Psoas muscle (tissue), 8 donors: ENCODE results near the gene RFESD. TPM values are rescaled to one million over a fixed set of nuclear protein-coding genes. Genes with fewer than 3 reads are reported as not detected.

Source experiments
- ATAC-seq, 4 donors: fragments of 200-7000 bp; cut with Tn5 transposase; one replicate each; pipeline ENCODE4 v1.9.1; 2020; ENCODE audit warnings: moderate library complexity in 3 of 4, mild to moderate bottlenecking in 2 of 4
- DNase-seq, 2 donors: peaks; one replicate each; pipeline ENCODE4 v3.0.0-alpha.2; 2020
- H3K27ac ChIP-seq: fragments of 200-600 bp; one replicate; pipeline ENCODE4 v1.8.0; 2022
- H3K27me3 ChIP-seq, 3 donors: fragments of 200-600 bp in 1 of 3; one replicate each; pipeline versions ENCODE4 v1.6.1 to v1.8.0; 2013 to 2022; ENCODE audit warnings: low read length in 2 of 3, mild to moderate bottlenecking in 2 of 3, moderate library complexity in 1 of 3; ENCODE audit not compliant: insufficient read depth in 3 of 3
- H3K36me3 ChIP-seq, 2 donors: fragments of 200-600 bp in 1 of 2; one replicate each; pipeline versions ENCODE4 v1.6.1 to v1.8.0; 2013 to 2022; ENCODE audit warnings: low read depth in 1 of 2, mild to moderate bottlenecking in 1 of 2, moderate library complexity in 1 of 2; ENCODE audit not compliant: insufficient read depth in 1 of 2
- H3K4me1 ChIP-seq: fragments of 200-600 bp; one replicate; pipeline ENCODE4 v1.8.0; 2022
- H3K4me3 ChIP-seq: fragments of 200-600 bp; one replicate; pipeline ENCODE4 v1.8.0; 2022; ENCODE audit warnings: mild to moderate bottlenecking
- H3K9me3 ChIP-seq: fragments of 200-600 bp; one replicate; pipeline ENCODE4 v1.8.0; 2022
- CTCF ChIP-seq: fragments of 200-600 bp; IDR thresholded peaks from one replicate; pipeline ENCODE4 v1.8.0; 2022; ENCODE audit warnings: antibody characterized with exemption
- whole genome bisulfite sequencing, 3 donors: extraction: QIAGEN DNeasy Blood & Tissue Kit; methylation state at CpG; one replicate each; pipeline versions ENCODE4 v1.1.6 to v1.1.7; 2013; 5-methylcytosine and 5-hydroxymethylcytosine counted together
- intact Hi-C, 2 donors: fragments of 100-400 bp; cut with DNase I; formaldehyde crosslinking; loops; one replicate each; pipeline versions ENCODE4 v1.11.0 to v1.14.2; 2022
- polyA plus RNA-seq, 3 donors: library from polyadenylated mRNA; stranded (reverse); fragments of 200-250 nt; gene quantifications; one replicate each; pipeline ENCODE4 v1.2.3, GENCODE V29; 2013
- total RNA-seq, 4 donors: library from RNA; stranded (reverse); fragmentation: NEBNext Ultra II Directional in 2 of 4; extraction: Animal tissue kit (Norgen Biotek cat#: 25700) in 2 of 4; gene quantifications; one replicate each; pipeline versions ENCODE4 v1.2.1 to v1.2.4, GENCODE V29; 2021 to 2023
- donor health status: healthy with polysubstance abuse.
- donor health status: DM: no; HTN: no; CAD: no; lungs with moderate emphysema.
- donor health status: Bipolar disorder and iron deficiency.
- donor health status: healthy.
- donor health status: DM: yes; HTN: yes; CAD: no.
- donor health status: DM: no; HTN: no; CAD: no.
- donor health status: DM: no; HTN: no; CAD: no.
- donor health status: DM: yes; HTN: yes; CAD: no.

RFESD gene
- total and polyA plus RNA-seq, 7 donors = 3.2 to 6.0 (median 3.9) TPM

- no peaks in the 10 kb centered on the region for H3K36me3 ChIP-seq
- peaks cover 7% of the 10 kb centered on the region for H3K4me1 ChIP-seq
- WGBS, 3 donors = 81 to 95% (median 88%) methylated on average over 1 of the region's 1 CpG
- H3K4me3 ChIP-seq = no peak overlapping the region
- H3K9me3 ChIP-seq = no peaks in the 10 kb centered on the region
- no peak for ATAC-seq
- H3K27ac ChIP-seq = no peak overlapping the region
- intact Hi-C loops = no loop called here
- TF ChIP-seq CTCF = no peak
- no peaks in the 10 kb centered on the region for H3K27me3 ChIP-seq
- DNase-seq = no peak
Measured at GRCh38 chr5:95615164-95615467, 31.5 kb upstream of the RFESD start.

- H3K4me1 ChIP-seq = peaks cover 12% of the 10 kb centered on the region
- no peaks in the 10 kb centered on the region for H3K9me3 ChIP-seq
- H3K36me3 ChIP-seq = no peaks in the 10 kb centered on the region
- no peak overlapping the region for H3K27ac ChIP-seq
- no peak overlapping the region for H3K4me3 ChIP-seq
- TF ChIP-seq CTCF = no peak
- ATAC-seq (no peak), DNase-seq (no peak)
- intact Hi-C loops = no loop called here
- 87 to 96% (median 90%) methylated on average over 5 of the region's 5 CpGs for WGBS, 3 donors
- H3K27me3 ChIP-seq = no peaks in the 10 kb centered on the region
Measured at GRCh38 chr5:95617057-95617456, 29.5 kb upstream of the RFESD start.

- Histone ChIP-seq H3K4me3 (no peak overlapping the region), H3K27ac (no peak overlapping the region), H3K4me1 (peaks cover 12% of the 10 kb centered on the region), H3K27me3 (no peaks in the 10 kb centered on the region), H3K9me3 (no peaks in the 10 kb centered on the region), H3K36me3 (no peaks in the 10 kb centered on the region)
- intact Hi-C loops = no loop called here
- no peak for ATAC-seq
- 84 to 92% (median 88%) methylated on average over 4 of the region's 4 CpGs for WGBS, 3 donors
- no peak for DNase-seq
- TF ChIP-seq CTCF = no peak
Measured at GRCh38 chr5:95619096-95619495, 27.5 kb upstream of the RFESD start.

GRCh38 chr5:95619514-95620029, 27.0 kb upstream of the RFESD start:
- peak in 2 of 4 donors; percentile 6 to 8 for ATAC-seq
- intact Hi-C loops = no loop called here
- Histone ChIP-seq H3K27me3 (no peaks in the 10 kb centered on the region), H3K36me3 (no peaks in the 10 kb centered on the region), H3K27ac (no peak overlapping the region), H3K9me3 (no peaks in the 10 kb centered on the region), H3K4me3 (peak overlapping the region; percentile 72), H3K4me1 (peaks cover 12% of the 10 kb centered on the region)
- WGBS, 3 donors = 12 to 17% (median 14%) methylated on average over 19 of the region's 19 CpGs
- DNase-seq = no peak
- TF ChIP-seq CTCF = no peak
